Stimulated activated CD4-positive, alpha-beta T cell treated with anti-CD3 and anti-CD28 coated beads, Interleukin-12 subunit alpha, Interleukin-12 subunit beta, amount 100 ng/mL, for 24 hours (primary cell): ENCODE data around the gene FKBP1B.
"Not testable (repeated sequence)": the region's sequence is repeated elsewhere in the genome, so short reads cannot be mapped to it uniquely, and the experiment has no call there.

Experiments
- DNase-seq, 2 experiments: peaks; one replicate each; pipeline ENCODE4 v3.0.0-alpha.2; 2020; ENCODE audit warnings: low read depth in 2 of 2

The FKBP1B gene

GRCh38 chr2:24058564-24059271 is 9.2 kb downstream of the FKBP1B start:
- DNase-seq = no peak

GRCh38 chr2:24065341-24065740 is 15.8 kb downstream of the FKBP1B start:
- DNase-seq = no peak

GRCh38 chr2:24072259-24072658 is 22.7 kb downstream of the FKBP1B start:
- no peak for DNase-seq

GRCh38 chr2:24073816-24074215 is 24.3 kb downstream of the FKBP1B start:
- no peak for DNase-seq

GRCh38 chr2:24075259-24075658 is 25.7 kb downstream of the FKBP1B start:
- DNase-seq = no peak

- peak; percentile 96 to 100 for DNase-seq
These were observed 26.6 kb downstream of the FKBP1B start, which contains the start of gene SF3B6 for GRCh38 chr2:24075915-24076848. Gene SF3B6, minus strand, starts transcription at chr2:24076326. Its CDS starts 97 bp downstream, at chr2:24076229.

- DNase-seq = no peak
These were observed 27.5 kb downstream of the FKBP1B start for GRCh38 chr2:24076849-24077534.

- no peak for DNase-seq
These were observed 28.0 kb downstream of the FKBP1B start for GRCh38 chr2:24077535-24077877.

- no peak for DNase-seq
These were observed 28.3 kb downstream of the FKBP1B start for GRCh38 chr2:24077879-24078278.

- no peak for DNase-seq
These were observed 31.2 kb downstream of the FKBP1B start for GRCh38 chr2:24080701-24081100.

GRCh38 chr2:24082787-24083566 is 33.4 kb downstream of the FKBP1B start:
- no peak for DNase-seq

GRCh38 chr2:24083567-24084385 is 34.2 kb downstream of the FKBP1B start:
- no peak for DNase-seq

- peak; percentile 64 to 78 for DNase-seq
These were observed 35.1 kb downstream of the FKBP1B start, which contains the start of gene TP53I3 for GRCh38 chr2:24084386-24085199. Gene TP53I3, minus strand, starts transcription at chr2:24084834. Its CDS starts 508 bp downstream, at chr2:24084326.

- no peak for DNase-seq
These were observed 35.6 kb downstream of the FKBP1B start for GRCh38 chr2:24085200-24085489.

GRCh38 chr2:24086241-24086640 is 36.7 kb downstream of the FKBP1B start:
- DNase-seq = no peak

GRCh38 chr2:24087032-24087431 is 37.5 kb downstream of the FKBP1B start:
- DNase-seq = no peak

- no peak for DNase-seq
These were observed 39.3 kb downstream of the FKBP1B start for GRCh38 chr2:24088821-24089359.

GRCh38 chr2:24093270-24093669 is 43.7 kb downstream of the FKBP1B start:
- not testable (repeated sequence) for DNase-seq

- not testable (repeated sequence) for DNase-seq
These were observed 45.7 kb downstream of the FKBP1B start for GRCh38 chr2:24095171-24095677.
